HepG2 (cell line): ENCODE measurements around the gene CTF1. TPM values are rescaled to one million over a fixed set of nuclear protein-coding genes. Genes with fewer than 3 reads are reported as not detected.

Source experiments
- ATF1 ChIP-seq: IDR thresholded peaks from 2 replicates; pipeline ENCODE4 v1.6.1; 2016; ENCODE audit warnings: mild to moderate bottlenecking, control low read depth
- ATRX ChIP-seq: sonication (generic); formaldehyde crosslinking; IDR thresholded peaks from 2 replicates; pipeline ENCODE4 v1.4.0; 2020; ENCODE audit warnings: missing genetic modification reagents, borderline replicate concordance
- CBFB ChIP-seq: sonication (generic); formaldehyde crosslinking; IDR thresholded peaks from 2 replicates; pipeline ENCODE4 v1.4.0; 2020; ENCODE audit warnings: missing genetic modification reagents
- GATA4 ChIP-seq: sonication (generic); IDR thresholded peaks from 2 replicates; pipeline ENCODE4 v1.6.1; 2016; ENCODE audit warnings: antibody characterized with exemption, low read depth, borderline replicate concordance
- JARID2 ChIP-seq: sonication (generic); formaldehyde crosslinking; IDR thresholded peaks from 2 replicates; pipeline ENCODE4 v1.8.1; 2023; ENCODE audit warnings: missing genetic modification reagents, inconsistent platforms; ENCODE audit not compliant: insufficient replicate concordance
- KDM1A ChIP-seq: IDR thresholded peaks from 2 replicates; pipeline ENCODE4 v1.6.1; 2016; ENCODE audit warnings: missing compliant biosample characterization
- MATR3 ChIP-seq: sonication (generic); formaldehyde crosslinking; IDR thresholded peaks from 2 replicates; pipeline ENCODE4 v1.4.0; 2020; ENCODE audit warnings: missing genetic modification reagents
- PHF5A ChIP-seq: IDR thresholded peaks from one replicate; pipeline ENCODE4 v1.6.1; 2018; ENCODE audit warnings: low read depth, missing genetic modification reagents; ENCODE audit not compliant: unreplicated experiment
- RCOR2 ChIP-seq: IDR thresholded peaks from 2 replicates; pipeline ENCODE4 v1.6.1; 2016; ENCODE audit warnings: missing biosample characterization, missing genetic modification reagents
- SMARCC2 ChIP-seq: fragments of 450-650 bp; IDR thresholded peaks from 2 replicates; pipeline ENCODE4 v1.6.1; 2017; ENCODE audit warnings: antibody characterized with exemption, mild to moderate bottlenecking
- TCF7L2 ChIP-seq: IDR thresholded peaks from 2 replicates; pipeline ENCODE4 v1.6.1; 2011; ENCODE audit warnings: mild to moderate bottlenecking, low read depth, low read length, moderate library complexity
- TRIM24 ChIP-seq: sonication (generic); formaldehyde crosslinking; IDR thresholded peaks from 2 replicates; pipeline ENCODE4 v1.8.0; 2022; ENCODE audit warnings: mild to moderate bottlenecking, missing genetic modification reagents
- ZMYM4 ChIP-seq: sonication (generic); formaldehyde crosslinking; IDR thresholded peaks from 2 replicates; pipeline ENCODE4 v1.8.1; 2023; ENCODE audit warnings: mild to moderate bottlenecking, missing genetic modification reagents
- ZNF143 ChIP-seq: sonication (generic); formaldehyde crosslinking; IDR thresholded peaks from 2 replicates; pipeline ENCODE4 v1.4.0; 2020; ENCODE audit warnings: missing genetic modification reagents
- ZNF3 ChIP-seq: IDR thresholded peaks from 2 replicates; pipeline ENCODE4 v1.7.0; 2017; ENCODE audit warnings: inconsistent platforms
- ZNF510 ChIP-seq: sonication (generic); formaldehyde crosslinking; IDR thresholded peaks from 2 replicates; pipeline ENCODE4 v1.4.0; 2020; ENCODE audit warnings: low read depth, mild to moderate bottlenecking, missing genetic modification reagents
- ZNF558 ChIP-seq: sonication (generic); formaldehyde crosslinking; IDR thresholded peaks from 2 replicates; pipeline ENCODE4 v1.9.0; 2022; ENCODE audit warnings: mild to moderate bottlenecking, missing genetic modification reagents, borderline replicate concordance
- ZNF674 ChIP-seq: sonication (generic); formaldehyde crosslinking; IDR thresholded peaks from 2 replicates; pipeline ENCODE4 v1.5.0; 2020; ENCODE audit warnings: low read depth, mild to moderate bottlenecking, missing genetic modification reagents
- polyA plus RNA-seq, 8 experiments: library from polyadenylated mRNA; depleted of rRNA in 3 of 8; stranded (reverse) in 7 of 8; unstranded in 1 of 8; fragments of >200 nt; fragmentation: Illumina TruSeq in 4 of 8; extraction: Trizol in 4 of 8; gene quantifications; 2 replicates each; pipeline versions ENCODE4 v1.2.1 to v1.2.3, GENCODE V29; 2011 to 2016; ENCODE audit warnings: low read depth in 4 of 8, missing spikeins in 1 of 8, mixed read lengths in 1 of 8; ENCODE audit not compliant: insufficient read depth in 1 of 8
- total RNA-seq, 5 experiments: library from RNA; depleted of rRNA; stranded (reverse); fragments of >200 nt; fragmentation: Illumina TruSeq; extraction: Trizol; gene quantifications; 2 replicates each; pipeline ENCODE4 v1.2.3, GENCODE V29; 2016; ENCODE audit warnings: low read depth in 1 of 5
- TF ChIP-seq, protein P1 (sequence below): fragments of 450-650 bp; IDR thresholded peaks from 2 replicates; pipeline ENCODE4 v1.6.1; 2016
- TF ChIP-seq, protein P2 (sequence below): sonication (generic); formaldehyde crosslinking; IDR thresholded peaks from 2 replicates; pipeline ENCODE4 v1.4.0; 2020; ENCODE audit warnings: missing genetic modification reagents
- TF ChIP-seq, protein P3 (sequence below): sonication (generic); formaldehyde crosslinking; IDR thresholded peaks from 2 replicates; pipeline ENCODE4 v1.4.0; 2020; ENCODE audit warnings: missing genetic modification reagents, borderline replicate concordance
- TF ChIP-seq, protein P4 (sequence below): sonication (generic); formaldehyde crosslinking; IDR thresholded peaks from 2 replicates; pipeline ENCODE4 v1.8.0; 2022; ENCODE audit warnings: mild to moderate bottlenecking, missing genetic modification reagents, moderate library complexity
- TF ChIP-seq, protein P5 (sequence below): IDR thresholded peaks from 2 replicates; pipeline ENCODE4 v1.6.1; 2018; ENCODE audit warnings: missing genetic modification reagents, mild to moderate bottlenecking, missing compliant biosample characterization

CTF1 gene
- total and polyA plus RNA-seq, 2 of the 13 experiments (the other 11 are each of a cell fraction or from before 2014, with no cell fraction given) = 0.13 to 1.8 TPM

DNA sequence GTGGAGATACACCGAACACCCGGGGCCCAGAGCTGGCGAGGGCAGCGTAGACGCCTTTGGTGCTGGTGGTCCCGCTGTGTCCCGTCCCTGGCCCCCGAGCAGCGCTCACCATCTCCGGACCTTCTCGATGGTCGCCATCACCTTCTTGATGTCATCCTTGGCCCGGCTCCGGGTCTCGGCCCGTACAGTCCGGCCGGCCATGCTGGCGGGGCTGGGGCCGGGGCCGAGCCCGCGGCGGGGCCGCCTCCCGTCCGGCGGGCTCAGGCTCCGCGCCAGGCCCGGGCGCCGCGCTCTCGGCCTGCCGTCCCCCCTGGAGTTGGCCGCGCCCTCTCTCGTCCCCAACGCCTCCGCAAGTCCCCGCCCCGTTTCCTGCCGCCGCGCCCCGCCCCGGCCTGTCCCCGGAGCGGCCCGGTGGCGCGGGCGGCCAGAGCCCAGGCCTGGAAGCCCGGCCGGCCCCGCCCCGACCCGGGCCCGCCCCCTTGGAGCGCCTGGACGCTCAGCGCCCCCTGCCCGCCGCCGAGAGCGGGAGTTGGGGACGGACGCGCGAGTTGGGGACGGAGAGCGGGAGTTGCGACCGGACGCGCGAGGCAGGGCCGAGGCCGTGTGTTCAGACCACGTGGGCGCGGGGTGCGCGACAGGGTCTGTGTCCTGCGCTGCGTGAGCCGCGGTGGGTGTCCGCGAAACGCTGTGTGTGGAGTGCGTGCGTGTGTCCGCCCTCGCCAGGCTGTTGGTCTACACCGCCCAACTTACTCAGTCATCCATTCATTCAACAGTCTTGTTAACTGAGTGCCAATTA lies 2.5 kb upstream of the CTF1 start, which contains the start of gene BCL7C (continued):
- TF ChIP-seq, protein P1, sequence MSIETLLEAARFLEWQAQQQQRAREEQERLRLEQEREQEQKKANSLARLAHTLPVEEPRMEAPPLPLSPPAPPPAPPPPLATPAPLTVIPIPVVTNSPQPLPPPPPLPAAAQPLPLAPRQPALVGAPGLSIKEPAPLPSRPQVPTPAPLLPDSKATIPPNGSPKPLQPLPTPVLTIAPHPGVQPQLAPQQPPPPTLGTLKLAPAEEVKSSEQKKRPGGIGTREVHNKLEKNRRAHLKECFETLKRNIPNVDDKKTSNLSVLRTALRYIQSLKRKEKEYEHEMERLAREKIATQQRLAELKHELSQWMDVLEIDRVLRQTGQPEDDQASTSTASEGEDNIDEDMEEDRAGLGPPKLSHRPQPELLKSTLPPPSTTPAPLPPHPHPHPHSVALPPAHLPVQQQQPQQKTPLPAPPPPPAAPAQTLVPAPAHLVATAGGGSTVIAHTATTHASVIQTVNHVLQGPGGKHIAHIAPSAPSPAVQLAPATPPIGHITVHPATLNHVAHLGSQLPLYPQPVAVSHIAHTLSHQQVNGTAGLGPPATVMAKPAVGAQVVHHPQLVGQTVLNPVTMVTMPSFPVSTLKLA = peak; percentile 69; the same call in 1 of the 2 replicates
- TF ChIP-seq, protein P2, sequence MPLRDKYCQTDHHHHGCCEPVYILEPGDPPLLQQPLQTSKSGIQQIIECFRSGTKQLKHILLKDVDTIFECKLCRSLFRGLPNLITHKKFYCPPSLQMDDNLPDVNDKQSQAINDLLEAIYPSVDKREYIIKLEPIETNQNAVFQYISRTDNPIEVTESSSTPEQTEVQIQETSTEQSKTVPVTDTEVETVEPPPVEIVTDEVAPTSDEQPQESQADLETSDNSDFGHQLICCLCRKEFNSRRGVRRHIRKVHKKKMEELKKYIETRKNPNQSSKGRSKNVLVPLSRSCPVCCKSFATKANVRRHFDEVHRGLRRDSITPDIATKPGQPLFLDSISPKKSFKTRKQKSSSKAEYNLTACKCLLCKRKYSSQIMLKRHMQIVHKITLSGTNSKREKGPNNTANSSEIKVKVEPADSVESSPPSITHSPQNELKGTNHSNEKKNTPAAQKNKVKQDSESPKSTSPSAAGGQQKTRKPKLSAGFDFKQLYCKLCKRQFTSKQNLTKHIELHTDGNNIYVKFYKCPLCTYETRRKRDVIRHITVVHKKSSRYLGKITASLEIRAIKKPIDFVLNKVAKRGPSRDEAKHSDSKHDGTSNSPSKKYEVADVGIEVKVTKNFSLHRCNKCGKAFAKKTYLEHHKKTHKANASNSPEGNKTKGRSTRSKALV = peak; percentile 88
- peak; percentile 97 for TF ChIP-seq JARID2
- TF ChIP-seq ZNF143 (CRISPR knock-in tag) = peak; percentile 66
- TF ChIP-seq TRIM24 (CRISPR knock-in tag) = no peak; the same call in 1 of the 2 replicates
- TF ChIP-seq, protein P3, sequence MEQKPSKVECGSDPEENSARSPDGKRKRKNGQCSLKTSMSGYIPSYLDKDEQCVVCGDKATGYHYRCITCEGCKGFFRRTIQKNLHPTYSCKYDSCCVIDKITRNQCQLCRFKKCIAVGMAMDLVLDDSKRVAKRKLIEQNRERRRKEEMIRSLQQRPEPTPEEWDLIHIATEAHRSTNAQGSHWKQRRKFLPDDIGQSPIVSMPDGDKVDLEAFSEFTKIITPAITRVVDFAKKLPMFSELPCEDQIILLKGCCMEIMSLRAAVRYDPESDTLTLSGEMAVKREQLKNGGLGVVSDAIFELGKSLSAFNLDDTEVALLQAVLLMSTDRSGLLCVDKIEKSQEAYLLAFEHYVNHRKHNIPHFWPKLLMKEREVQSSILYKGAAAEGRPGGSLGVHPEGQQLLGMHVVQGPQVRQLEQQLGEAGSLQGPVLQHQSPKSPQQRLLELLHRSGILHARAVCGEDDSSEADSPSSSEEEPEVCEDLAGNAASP (CRISPR knock-in tag) = peak; percentile 69; the same call in 1 of the 2 replicates
- TF ChIP-seq, protein P4, sequence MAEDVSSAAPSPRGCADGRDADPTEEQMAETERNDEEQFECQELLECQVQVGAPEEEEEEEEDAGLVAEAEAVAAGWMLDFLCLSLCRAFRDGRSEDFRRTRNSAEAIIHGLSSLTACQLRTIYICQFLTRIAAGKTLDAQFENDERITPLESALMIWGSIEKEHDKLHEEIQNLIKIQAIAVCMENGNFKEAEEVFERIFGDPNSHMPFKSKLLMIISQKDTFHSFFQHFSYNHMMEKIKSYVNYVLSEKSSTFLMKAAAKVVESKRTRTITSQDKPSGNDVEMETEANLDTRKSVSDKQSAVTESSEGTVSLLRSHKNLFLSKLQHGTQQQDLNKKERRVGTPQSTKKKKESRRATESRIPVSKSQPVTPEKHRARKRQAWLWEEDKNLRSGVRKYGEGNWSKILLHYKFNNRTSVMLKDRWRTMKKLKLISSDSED (CRISPR knock-in tag) = peak; percentile 93
- TF ChIP-seq RCOR2 (CRISPR knock-in tag) = peak; percentile 63; the same call in 1 of the 2 replicates
- TF ChIP-seq ZMYM4 (CRISPR knock-in tag) = peak; percentile 71
- TF ChIP-seq ZNF558 (CRISPR knock-in tag) = peak; percentile 98; the same call in 1 of the 2 replicates
- TF ChIP-seq MATR3 (CRISPR knock-in tag) = no peak
- TF ChIP-seq PHF5A = no peak
- peak; percentile 82; the same call in 1 of the 2 replicates for TF ChIP-seq ZNF3 (CRISPR knock-in tag)
- 0 out of 2 replicates have a peak, but pooled peaks have one; percentile 21 for TF ChIP-seq GATA4
- TF ChIP-seq ZNF510 (CRISPR knock-in tag) = peak; percentile 95
- TF ChIP-seq ZNF674 = no peak
- TF ChIP-seq, protein P5, sequence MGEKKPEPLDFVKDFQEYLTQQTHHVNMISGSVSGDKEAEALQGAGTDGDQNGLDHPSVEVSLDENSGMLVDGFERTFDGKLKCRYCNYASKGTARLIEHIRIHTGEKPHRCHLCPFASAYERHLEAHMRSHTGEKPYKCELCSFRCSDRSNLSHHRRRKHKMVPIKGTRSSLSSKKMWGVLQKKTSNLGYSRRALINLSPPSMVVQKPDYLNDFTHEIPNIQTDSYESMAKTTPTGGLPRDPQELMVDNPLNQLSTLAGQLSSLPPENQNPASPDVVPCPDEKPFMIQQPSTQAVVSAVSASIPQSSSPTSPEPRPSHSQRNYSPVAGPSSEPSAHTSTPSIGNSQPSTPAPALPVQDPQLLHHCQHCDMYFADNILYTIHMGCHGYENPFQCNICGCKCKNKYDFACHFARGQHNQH = peak; percentile 15; the same call in 1 of the 2 replicates
- 0 out of 2 replicates have a peak, but pooled peaks have one; percentile 89 for TF ChIP-seq ATRX (CRISPR knock-in tag)
- TF ChIP-seq KDM1A = peak; percentile 78; the same call in 1 of the 2 replicates
- TF ChIP-seq ATF1 (CRISPR knock-in tag) = no peak
- no peak for TF ChIP-seq TCF7L2
- TF ChIP-seq CBFB (CRISPR knock-in tag) = peak; percentile 91
- TF ChIP-seq SMARCC2 = no peak
